ENCODE measurements around the gene WDR86.
A peak's percentile ranks its signal among the peaks of the same experiment; 100 is the strongest.

WDR86 gene, protein sequence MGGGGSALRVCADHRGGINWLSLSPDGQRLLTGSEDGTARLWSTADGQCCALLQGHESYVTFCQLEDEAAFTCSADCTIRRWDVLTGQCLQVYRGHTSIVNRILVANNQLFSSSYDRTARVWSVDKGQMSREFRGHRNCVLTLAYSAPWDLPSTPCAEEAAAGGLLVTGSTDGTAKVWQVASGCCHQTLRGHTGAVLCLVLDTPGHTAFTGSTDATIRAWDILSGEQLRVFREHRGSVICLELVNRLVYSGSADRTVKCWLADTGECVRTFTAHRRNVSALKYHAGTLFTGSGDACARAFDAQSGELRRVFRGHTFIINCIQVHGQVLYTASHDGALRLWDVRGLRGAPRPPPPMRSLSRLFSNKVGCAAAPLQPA

GRCh38 chr7:151409667-151410404, at the start of gene WDR86:
Gene WDR86 (minus strand): TSS chr7:151410038. CDS start chr7:151409589, 449 bp downstream.
- DNase-seq, result no peak

GRCh38 chr7:151457534-151457933, 47.7 kb upstream of the WDR86 start:
- DNase-seq, result no peak

- DNase-seq, result no peak
Observed at GRCh38 chr7:151456782-151457181, 46.9 kb upstream of the WDR86 start.

- DNase-seq, result no peak
Observed at GRCh38 chr7:151456276-151456675, 46.4 kb upstream of the WDR86 start.

GRCh38 chr7:151455690-151456089, 45.9 kb upstream of the WDR86 start:
- no peak for DNase-seq

DNA sequence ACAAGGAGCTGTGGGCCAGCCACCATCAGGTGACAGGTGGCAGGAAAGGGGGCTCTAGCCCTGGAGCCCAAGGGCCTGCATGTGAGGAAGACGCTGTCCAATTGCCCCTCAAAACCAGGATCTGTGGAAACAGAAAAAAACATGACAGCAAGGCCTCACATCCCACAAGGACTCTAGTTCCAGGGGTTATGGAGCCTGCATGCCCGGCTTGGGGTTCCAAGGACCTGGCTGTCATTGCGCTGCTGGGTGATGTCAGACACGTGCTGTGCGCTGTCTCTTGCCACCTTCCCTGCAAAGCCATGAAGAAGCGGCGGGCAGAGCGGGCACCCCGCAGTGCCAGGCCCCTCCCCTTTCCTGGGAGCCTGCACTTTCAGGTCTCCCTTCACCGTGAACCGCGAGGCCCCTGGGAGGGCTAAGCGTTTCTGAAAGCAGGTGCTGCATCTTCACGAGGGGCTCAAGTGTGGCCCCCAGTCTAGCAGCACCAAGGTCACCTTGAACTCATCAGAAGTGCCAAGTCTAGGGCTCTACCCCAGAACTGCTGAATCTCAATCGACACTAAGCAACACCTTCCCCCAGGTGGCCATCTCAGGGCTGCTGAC, 45.2 kb upstream of the WDR86 start:
- no peak for DNase-seq

GRCh38 chr7:151454305-151454704, 44.5 kb upstream of the WDR86 start:
- no peak for DNase-seq

DNA sequence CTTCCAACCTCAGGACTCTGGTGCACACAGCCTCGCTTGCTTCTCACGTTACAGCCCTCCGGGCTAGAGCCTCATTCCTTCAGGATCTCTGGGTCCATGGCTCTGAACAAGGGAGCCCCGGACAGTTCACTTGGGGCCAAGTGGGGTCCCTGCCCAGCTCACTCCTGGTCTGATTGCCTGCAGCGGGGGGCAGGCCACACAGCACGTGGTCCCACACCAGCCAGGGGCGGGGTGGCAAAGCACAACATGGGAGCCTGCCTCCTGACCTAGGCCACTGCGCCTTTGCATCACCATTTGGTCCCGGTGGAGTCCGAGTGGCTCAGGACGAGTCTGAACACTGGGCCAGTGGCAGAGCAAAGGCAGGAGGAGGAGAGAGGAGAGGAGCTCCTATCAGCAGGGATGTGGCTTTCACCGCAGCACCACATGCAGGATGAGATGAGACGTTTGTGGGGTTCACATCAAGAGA, 43.5 kb upstream of the WDR86 start:
- no peak for DNase-seq

DNA sequence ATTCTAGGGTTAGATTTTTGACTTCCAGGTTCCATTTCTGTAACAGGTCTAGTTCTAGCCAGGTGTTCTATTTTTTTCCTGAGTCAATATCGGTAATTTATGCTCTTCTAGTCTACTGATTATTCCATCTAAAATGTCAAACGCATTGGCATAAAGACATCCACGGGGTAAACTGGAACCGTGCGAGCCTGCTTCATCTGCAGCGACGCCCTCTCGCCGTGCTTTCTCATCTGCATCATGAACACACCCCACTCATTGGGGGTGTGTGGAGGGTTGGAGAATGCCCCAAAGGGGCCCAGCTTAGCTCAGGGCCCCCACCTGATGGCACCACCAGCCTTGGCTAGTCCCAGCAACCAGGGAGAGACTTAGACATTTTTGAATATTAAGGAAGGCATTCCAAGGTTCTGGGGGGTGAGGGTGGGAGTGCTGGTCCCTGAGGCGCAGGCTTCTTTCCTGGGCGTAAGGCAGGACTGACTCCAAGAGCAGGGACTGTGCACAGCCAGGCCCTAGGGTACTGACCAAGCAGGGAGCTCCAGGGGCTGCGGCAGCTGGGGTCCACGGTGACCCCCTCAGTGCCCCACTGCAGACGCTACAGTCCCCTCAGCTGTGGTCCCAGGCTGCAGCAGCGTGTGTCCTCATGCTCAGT, 43.0 kb upstream of the WDR86 start:
- no peak for DNase-seq

GRCh38 chr7:151451626-151452571, 42.1 kb upstream of the WDR86 start:
- DNase-seq, result no peak

GRCh38 chr7:151451156-151451555, 41.3 kb upstream of the WDR86 start:
- no peak for DNase-seq

GRCh38 chr7:151449990-151450389, 40.2 kb upstream of the WDR86 start:
- no peak for DNase-seq

- peak; percentile 60 for DNase-seq
Observed at GRCh38 chr7:151448261-151449252, 38.7 kb upstream of the WDR86 start.

DNA sequence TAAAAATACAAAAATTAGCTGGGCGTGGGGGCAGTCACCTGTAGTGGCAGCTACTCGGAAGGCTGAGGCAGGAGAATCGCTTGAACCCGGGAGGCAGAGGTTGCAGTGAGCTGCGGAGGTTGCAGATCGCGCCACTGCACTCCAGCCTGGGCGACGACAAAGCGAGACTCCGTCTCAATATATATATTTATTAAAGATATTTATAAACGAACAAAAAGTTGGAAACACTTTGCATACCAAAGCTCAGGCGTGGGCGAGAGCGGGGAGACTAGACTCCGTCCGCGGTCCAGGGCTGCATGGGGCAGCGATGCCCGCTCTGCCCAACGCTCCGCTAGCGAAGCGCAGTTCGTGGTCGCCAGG, 38.0 kb upstream of the WDR86 start:
- DNase-seq, result no peak

GRCh38 chr7:151447312-151447711, 37.5 kb upstream of the WDR86 start:
- DNase-seq, result no peak

- no peak for DNase-seq
Observed at GRCh38 chr7:151446412-151446811, 36.6 kb upstream of the WDR86 start.

DNA sequence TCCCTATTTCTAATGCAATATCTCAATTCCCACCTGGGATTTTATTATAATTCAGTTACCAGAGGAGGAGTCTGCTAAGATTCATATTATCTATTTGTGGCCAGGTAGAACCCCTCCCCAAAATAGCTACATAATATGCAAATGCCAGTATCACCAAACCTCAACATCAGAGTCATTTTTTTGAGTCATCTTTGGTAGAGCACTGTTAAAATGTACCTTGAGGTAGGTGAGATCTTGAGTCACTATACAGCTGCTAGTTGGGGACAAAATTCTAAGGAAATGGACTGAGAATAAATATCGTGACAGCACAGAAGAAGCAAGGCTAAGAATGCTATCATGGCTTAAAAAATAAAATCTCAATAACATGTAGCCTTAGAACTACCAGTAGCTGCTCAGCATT, 34.8 kb upstream of the WDR86 start:
- no peak for DNase-seq

- DNase-seq, result no peak
Observed at GRCh38 chr7:151442776-151443496, 33.1 kb upstream of the WDR86 start.

DNA sequence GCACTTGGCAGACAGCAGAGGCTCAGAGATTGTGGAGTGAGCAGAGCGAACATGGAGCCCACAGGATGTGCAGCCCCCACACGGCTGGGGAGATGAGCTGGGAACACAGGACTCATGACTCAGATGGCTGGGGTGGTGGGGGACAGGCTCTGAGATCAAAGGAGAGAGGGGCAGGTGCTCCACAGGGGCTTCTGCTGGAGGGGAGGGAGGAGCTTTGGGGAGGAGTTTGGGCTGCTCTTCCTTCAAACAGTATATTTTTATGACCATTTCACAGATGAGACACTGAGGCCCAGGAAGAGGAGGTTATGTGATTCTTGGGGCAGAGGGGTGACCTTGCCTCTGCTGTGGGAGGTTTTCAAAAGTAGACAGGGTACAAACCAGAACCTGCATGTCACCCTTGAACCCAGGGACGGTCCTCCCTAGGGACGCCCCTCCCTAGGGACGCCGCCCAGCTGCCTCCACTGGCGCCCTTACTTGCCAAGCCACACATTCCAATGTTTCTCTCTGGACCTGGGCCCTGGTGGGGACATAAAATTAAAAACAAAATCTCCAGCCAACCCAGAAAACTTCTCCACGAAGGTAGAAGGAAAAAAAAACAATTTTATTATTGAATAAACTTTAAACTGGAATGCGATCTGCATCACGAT, 31.1 kb upstream of the WDR86 start:
- no peak for DNase-seq
